Stomach (tissue), 4 donors: ENCODE data around the gene ALX1.

Source experiments
- EP300 ChIP-seq: sonication (generic); formaldehyde crosslinking; IDR thresholded peaks from one replicate; pipeline ENCODE4 v1.6.1; 2017; ENCODE audit warnings: antibody characterized with exemption
- POLR2A ChIP-seq, 4 donors: fragments of 450-650 bp; IDR thresholded peaks; one replicate each; pipeline ENCODE4 v1.6.1; 2016; ENCODE audit warnings: antibody characterized with exemption in 4 of 4, control low read depth in 2 of 4, mild to moderate bottlenecking in 1 of 4, moderate library complexity in 1 of 4
- POLR2AphosphoS5 ChIP-seq, 3 donors: sonication (generic); formaldehyde crosslinking; IDR thresholded peaks; one replicate each; pipeline ENCODE4 v1.6.1; 2016; ENCODE audit warnings: antibody characterized with exemption in 3 of 3
- TF ChIP-seq, protein P1 (sequence below), 7 experiments: fragments of 450-650 bp in 4 of 7; fragments of 200-600 bp in 3 of 7; sonication (generic) in 3 of 7; IDR thresholded peaks; one replicate each; pipeline ENCODE4 v1.5.1; 2016 to 2019; ENCODE audit warnings: antibody characterized with exemption in 7 of 7, control low read depth in 2 of 7, mild to moderate bottlenecking in 1 of 7

DNA sequence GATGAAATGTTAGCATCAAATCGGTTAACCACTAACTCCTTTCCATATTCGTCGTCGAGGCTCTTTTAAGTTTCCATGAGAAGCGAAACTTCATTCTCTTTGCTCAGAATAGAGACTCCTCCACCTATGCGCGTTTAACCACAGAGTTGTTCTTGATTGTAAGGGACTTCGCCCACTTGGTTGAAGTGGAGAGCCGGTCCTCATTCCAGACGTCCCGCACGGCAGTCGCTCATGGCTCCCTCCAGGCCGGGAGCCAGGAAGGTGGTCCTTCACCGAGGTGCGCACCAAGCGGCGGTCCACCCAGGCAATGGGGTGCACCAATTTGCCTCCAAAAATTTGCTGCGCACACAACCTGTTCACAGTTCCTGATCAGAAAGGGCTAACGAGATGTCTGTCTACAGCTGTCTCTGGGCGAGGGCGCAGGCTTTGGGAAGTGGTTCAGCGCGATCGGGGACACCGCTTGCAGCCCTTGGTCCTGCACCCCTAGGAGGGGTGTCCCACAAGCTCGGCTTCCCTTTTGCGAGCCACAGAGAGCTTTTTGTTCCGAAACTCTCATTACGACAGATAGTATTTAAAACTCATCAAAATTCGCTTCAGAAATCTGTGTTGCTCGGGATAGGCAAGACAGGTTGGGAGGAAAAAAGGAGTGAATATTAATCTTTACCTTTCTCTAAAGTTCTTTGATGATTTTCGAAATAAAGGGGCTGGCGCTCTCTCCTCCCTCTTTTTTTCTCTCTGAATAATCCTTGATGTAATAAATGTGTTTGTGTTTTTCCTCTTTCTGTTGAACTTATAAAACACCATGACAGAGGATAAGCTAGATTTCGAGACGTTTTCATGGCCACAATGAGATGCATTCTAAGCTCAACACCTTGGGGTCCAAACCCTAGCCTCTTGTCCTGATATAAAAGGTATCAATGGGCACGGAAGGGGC is 6.4 kb upstream of the ALX1 start:
- no peak for TF ChIP-seq POLR2A (IDR thresholded peaks at IDR 0.05)
- TF ChIP-seq, protein P1, sequence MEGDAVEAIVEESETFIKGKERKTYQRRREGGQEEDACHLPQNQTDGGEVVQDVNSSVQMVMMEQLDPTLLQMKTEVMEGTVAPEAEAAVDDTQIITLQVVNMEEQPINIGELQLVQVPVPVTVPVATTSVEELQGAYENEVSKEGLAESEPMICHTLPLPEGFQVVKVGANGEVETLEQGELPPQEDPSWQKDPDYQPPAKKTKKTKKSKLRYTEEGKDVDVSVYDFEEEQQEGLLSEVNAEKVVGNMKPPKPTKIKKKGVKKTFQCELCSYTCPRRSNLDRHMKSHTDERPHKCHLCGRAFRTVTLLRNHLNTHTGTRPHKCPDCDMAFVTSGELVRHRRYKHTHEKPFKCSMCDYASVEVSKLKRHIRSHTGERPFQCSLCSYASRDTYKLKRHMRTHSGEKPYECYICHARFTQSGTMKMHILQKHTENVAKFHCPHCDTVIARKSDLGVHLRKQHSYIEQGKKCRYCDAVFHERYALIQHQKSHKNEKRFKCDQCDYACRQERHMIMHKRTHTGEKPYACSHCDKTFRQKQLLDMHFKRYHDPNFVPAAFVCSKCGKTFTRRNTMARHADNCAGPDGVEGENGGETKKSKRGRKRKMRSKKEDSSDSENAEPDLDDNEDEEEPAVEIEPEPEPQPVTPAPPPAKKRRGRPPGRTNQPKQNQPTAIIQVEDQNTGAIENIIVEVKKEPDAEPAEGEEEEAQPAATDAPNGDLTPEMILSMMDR (IDR thresholded peaks at IDR 0.05), result no peak
- TF ChIP-seq POLR2AphosphoS5 (IDR thresholded peaks at IDR 0.05), result no peak
- TF ChIP-seq EP300, result no peak
